ENCODE results near the gene PMPCA. TPM values are rescaled to one million over a fixed set of nuclear protein-coding genes. Genes with fewer than 3 reads are reported as not detected.

The PMPCA gene
- total RNA-seq, 1 donor from 2014 or later, result 80.9 TPM

DNA sequence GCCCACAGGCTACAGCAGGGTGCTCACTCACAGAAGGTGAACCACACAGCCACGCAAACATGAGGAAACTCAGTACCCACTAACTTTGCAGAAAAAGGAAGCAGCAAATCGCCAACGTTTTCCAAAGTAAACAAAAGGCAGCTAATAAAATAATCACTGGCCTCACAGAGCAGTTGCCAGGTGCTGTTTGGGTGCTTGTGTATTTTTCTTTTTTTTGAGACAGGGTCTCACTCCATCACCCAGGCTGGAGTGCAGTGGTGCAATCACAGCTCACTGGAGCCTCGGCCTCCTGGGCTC lies 14.3 kb upstream of the PMPCA start:
- no peaks in the 10 kb centered on the region for H3K9me3 ChIP-seq (replicated peaks)
- no peaks in the 10 kb centered on the region for H3K27me3 ChIP-seq (ENCODE audit: low read depth)
- peaks cover 61% of the 10 kb centered on the region for H3K36me3 ChIP-seq
- DNase-seq, result no peak
- H3K4me3 ChIP-seq, result no peak overlapping the region
- H3K4me1 ChIP-seq, result peaks cover 25% of the 10 kb centered on the region
- intact Hi-C loops (cut with micrococcal nuclease), result no loop called here
- TF ChIP-seq, protein P1, sequence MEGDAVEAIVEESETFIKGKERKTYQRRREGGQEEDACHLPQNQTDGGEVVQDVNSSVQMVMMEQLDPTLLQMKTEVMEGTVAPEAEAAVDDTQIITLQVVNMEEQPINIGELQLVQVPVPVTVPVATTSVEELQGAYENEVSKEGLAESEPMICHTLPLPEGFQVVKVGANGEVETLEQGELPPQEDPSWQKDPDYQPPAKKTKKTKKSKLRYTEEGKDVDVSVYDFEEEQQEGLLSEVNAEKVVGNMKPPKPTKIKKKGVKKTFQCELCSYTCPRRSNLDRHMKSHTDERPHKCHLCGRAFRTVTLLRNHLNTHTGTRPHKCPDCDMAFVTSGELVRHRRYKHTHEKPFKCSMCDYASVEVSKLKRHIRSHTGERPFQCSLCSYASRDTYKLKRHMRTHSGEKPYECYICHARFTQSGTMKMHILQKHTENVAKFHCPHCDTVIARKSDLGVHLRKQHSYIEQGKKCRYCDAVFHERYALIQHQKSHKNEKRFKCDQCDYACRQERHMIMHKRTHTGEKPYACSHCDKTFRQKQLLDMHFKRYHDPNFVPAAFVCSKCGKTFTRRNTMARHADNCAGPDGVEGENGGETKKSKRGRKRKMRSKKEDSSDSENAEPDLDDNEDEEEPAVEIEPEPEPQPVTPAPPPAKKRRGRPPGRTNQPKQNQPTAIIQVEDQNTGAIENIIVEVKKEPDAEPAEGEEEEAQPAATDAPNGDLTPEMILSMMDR (IDR thresholded peaks at IDR 0.05; ENCODE audit: borderline replicate concordance), result no peak
- H3K27ac ChIP-seq (replicated peaks), result no peak overlapping the region

GRCh38 chr9:136397643-136398042 lies 12.8 kb upstream of the PMPCA start:
- TF ChIP-seq, protein P1 (IDR thresholded peaks at IDR 0.05; ENCODE audit: borderline replicate concordance), result no peak
- no peaks in the 10 kb centered on the region for H3K9me3 ChIP-seq (replicated peaks)
- peaks cover 25% of the 10 kb centered on the region for H3K4me1 ChIP-seq
- H3K27me3 ChIP-seq (ENCODE audit: low read depth), result no peaks in the 10 kb centered on the region
- intact Hi-C loops (cut with micrococcal nuclease), result no loop called here
- peaks cover 52% of the 10 kb centered on the region for H3K36me3 ChIP-seq
- no peak overlapping the region for H3K27ac ChIP-seq (replicated peaks)
- no peak for DNase-seq
- no peak overlapping the region for H3K4me3 ChIP-seq

- Histone ChIP-seq H3K27ac (replicated peaks) (no peak overlapping the region), H3K4me1 (peaks cover 25% of the 10 kb centered on the region), H3K27me3 (ENCODE audit: low read depth) (no peaks in the 10 kb centered on the region), H3K4me3 (no peak overlapping the region), H3K36me3 (peaks cover 46% of the 10 kb centered on the region), H3K9me3 (replicated peaks) (no peaks in the 10 kb centered on the region)
- TF ChIP-seq, protein P1 (IDR thresholded peaks at IDR 0.05; ENCODE audit: borderline replicate concordance), result no peak
- no peak for DNase-seq
- intact Hi-C loops (cut with micrococcal nuclease), result no loop called here
Measured at GRCh38 chr9:136398286-136398685, 12.2 kb upstream of the PMPCA start.

DNA sequence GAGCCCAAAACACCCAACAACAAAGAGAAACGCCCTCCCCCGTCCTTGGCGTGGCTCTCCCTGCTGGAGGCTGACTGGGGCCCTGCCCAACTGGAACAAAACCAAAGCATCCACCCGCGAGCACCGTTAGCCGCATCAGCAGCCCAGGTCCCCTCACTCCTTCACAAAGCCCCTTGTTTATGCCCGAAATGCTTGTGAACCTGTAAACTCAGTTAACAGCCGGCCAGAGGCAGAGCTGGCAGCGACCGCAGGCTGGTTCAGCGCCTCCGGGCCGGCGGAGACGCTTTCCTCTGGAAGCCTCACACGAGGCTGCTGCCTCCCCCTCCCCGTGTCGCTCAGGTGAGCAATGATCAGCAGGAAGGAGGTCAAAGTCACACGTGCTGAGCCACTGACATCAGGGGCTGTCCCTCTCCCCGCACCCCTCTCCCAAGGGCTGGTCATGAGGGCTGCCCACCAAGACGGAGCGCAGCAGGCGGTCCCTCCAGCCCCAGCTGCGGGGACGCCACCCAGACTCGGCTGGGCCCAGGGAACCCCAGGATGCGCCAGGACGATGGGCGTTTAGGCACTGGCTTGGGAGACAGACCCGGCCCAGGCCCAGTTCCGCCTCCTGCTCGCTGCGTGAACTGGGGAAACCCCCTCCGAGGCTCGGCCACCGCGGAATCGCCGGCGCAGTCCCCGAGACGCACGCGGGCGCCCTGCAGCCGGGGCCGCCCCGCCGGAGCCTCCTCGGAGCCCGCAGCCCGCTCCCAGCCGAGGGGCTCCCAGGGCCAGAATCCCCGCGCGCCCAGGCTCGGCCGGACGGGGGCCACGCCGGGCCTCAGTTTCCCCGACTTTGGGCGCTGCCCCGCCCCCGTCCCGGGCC lies 11.1 kb upstream of the PMPCA start:
- DNase-seq, result no peak
- no peaks in the 10 kb centered on the region for H3K9me3 ChIP-seq (replicated peaks)
- H3K27me3 ChIP-seq (ENCODE audit: low read depth), result no peaks in the 10 kb centered on the region
- H3K27ac ChIP-seq (replicated peaks), result peak overlapping the region; percentile 72
- intact Hi-C loops (cut with micrococcal nuclease), result no loop called here
- peaks cover 45% of the 10 kb centered on the region for H3K36me3 ChIP-seq
- TF ChIP-seq, protein P1 (IDR thresholded peaks at IDR 0.05; ENCODE audit: borderline replicate concordance), result no peak
- H3K4me3 ChIP-seq, result peak overlapping the region; percentile 88
- peaks cover 25% of the 10 kb centered on the region for H3K4me1 ChIP-seq

DNA sequence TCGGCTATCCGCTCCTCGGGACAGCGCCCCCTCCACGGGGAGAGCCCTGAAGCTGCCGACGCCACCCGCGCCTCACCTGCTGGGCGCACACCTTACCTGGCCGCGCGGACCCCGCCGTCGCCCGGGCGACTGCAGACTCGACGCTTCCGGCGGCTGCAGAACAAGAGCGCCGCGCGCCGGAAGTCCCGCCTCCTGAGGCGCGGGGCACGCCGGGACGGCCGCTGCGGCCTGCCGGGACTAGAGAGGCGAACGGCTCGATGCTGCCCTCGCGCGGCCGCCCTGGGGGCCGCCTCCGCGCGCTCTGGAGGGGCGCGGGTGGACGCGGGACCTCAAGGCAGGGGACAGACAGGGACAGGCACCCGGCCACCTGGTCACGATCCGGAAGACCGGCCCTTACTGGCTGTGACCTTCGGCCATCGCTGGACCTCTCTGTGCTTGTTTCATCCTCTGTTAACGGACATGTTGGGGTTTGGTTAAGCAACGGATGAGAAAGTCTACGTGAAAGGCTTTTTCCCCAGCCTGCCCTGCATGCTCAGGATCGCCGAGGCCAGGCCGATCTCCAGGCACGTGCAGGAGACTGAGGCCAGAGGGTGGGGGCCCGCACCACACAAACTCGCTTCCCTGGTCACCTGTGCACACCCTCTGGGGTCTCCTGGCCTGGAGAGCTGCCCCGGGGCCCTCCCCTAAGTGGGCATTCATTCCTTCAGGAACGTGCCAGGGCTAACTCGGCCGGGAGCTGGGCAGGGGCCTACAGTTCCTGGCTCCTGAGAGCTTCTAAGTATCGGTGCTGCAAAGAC lies 10.2 kb upstream of the PMPCA start, which contains the start of gene SNAPC4:
Gene SNAPC4, minus strand, starts transcription at position 133 of the 797 bp plus-strand sequence. CDS start 1,742 bp downstream, outside the sequence.
- no peaks in the 10 kb centered on the region for H3K27me3 ChIP-seq (ENCODE audit: low read depth)
- TF ChIP-seq, protein P1 (IDR thresholded peaks at IDR 0.05; ENCODE audit: borderline replicate concordance), result peak; percentile 98
- peak within 1 kb of the TSS; percentile 72 for H3K27ac ChIP-seq (replicated peaks)
- peaks cover 45% of the 10 kb centered on the region for H3K36me3 ChIP-seq
- peak within 1 kb of the TSS; percentile 88 for H3K4me3 ChIP-seq
- H3K4me1 ChIP-seq, result peaks cover 28% of the 10 kb centered on the region
- H3K9me3 ChIP-seq (replicated peaks), result no peaks in the 10 kb centered on the region
- peak; percentile 84 for DNase-seq
- intact Hi-C loops (cut with micrococcal nuclease), result no loop called here
